Endothelial cell of umbilical vein (primary cell): Measurements from ENCODE around the gene FBXW7. TPM values are rescaled to one million over a fixed set of nuclear protein-coding genes. Genes with fewer than 3 reads are reported as not detected.

Experiments
- BruUV-seq: library from RNA; stranded (reverse); fragments of 400-500 nt; replicated peaks from 2 replicates; lab custom pipeline; 2021; lab: Mats Ljungman, UMichigan
- CTCF ChIA-PET: fragments of 300-600, 350-600 bp; sonication (Branson Sonifier 250); formaldehyde crosslinking; loops from one replicate; lab custom pipeline; 2021; ENCODE audit warnings: antibody characterized with exemption, inconsistent platforms; lab: Charles Lee
- POLR2A ChIA-PET: fragments of 300-600, 350-600 bp; sonication (Branson Sonifier 250); formaldehyde crosslinking; loops from one replicate; lab custom pipeline; 2021; ENCODE audit warnings: antibody characterized with exemption, inconsistent platforms; lab: Charles Lee
- DNase-seq: peaks from one replicate; pipeline ENCODE4 v3.0.0-alpha.2; 2011; ENCODE audit warnings: low read depth, low spot score
- FAIRE-seq: peaks from 2 replicates; lab custom pipeline; 2011; peaks lifted over from hg19 to GRCh38; lab: Jason Lieb, UNC
- H2AFZ ChIP-seq: 2 replicates; pipeline ENCODE4 v1.6.0; 2012; ENCODE audit warnings: low read depth, low read length, control low read depth, inconsistent platforms
- H3K27ac ChIP-seq: 2 replicates; pipeline ENCODE4 v1.5.1; 2011; ENCODE audit warnings: low read depth, mild to moderate bottlenecking, control low read depth, low read length, moderate library complexity; ENCODE audit not compliant: insufficient read depth
- H3K27me3 ChIP-seq, 2 experiments: 2 replicates each; pipeline versions ENCODE4 v1.6.0 to v1.6.1; 2011; ENCODE audit warnings: low read length in 2 of 2, mixed read lengths in 1 of 2; ENCODE audit not compliant: control insufficient read depth in 2 of 2, insufficient read depth in 2 of 2
- H3K36me3 ChIP-seq, 2 experiments: 2 replicates in 1 of 2; 3 replicates in 1 of 2; pipeline ENCODE4 v1.5.1; 2011; ENCODE audit warnings: low read length in 2 of 2, mild to moderate bottlenecking in 1 of 2, moderate library complexity in 1 of 2; ENCODE audit not compliant: control insufficient read depth in 2 of 2, insufficient read depth in 2 of 2; ENCODE audit errors: extremely low read depth in 1 of 2
- H3K4me1 ChIP-seq: 3 replicates; pipeline ENCODE4 v1.5.1; 2011; ENCODE audit warnings: mild to moderate bottlenecking, low read length; ENCODE audit not compliant: control insufficient read depth, insufficient read depth; ENCODE audit errors: extremely low read depth
- H3K4me2 ChIP-seq: 2 replicates; pipeline ENCODE4 v1.6.1; 2011; ENCODE audit warnings: low read length, control low read depth, mixed read lengths; ENCODE audit not compliant: insufficient read depth
- H3K4me3 ChIP-seq, 3 experiments: fragments of 200-600 bp in 1 of 3; sonication (generic), shearing (Covaris generic) in 1 of 3; replicated peaks in 1 of 3; 2 replicates each; pipeline ENCODE4 v1.5.1; 2011 to 2016; ENCODE audit warnings: control low read depth in 3 of 3, low read length in 3 of 3, mild to moderate bottlenecking in 2 of 3, inconsistent platforms in 1 of 3, low read depth in 1 of 3, moderate library complexity in 1 of 3; ENCODE audit not compliant: insufficient read depth in 1 of 3
- H3K79me2 ChIP-seq: 2 replicates; pipeline ENCODE4 v1.6.0; 2012; ENCODE audit warnings: low read length, inconsistent platforms; ENCODE audit not compliant: control insufficient read depth, insufficient read depth
- H3K9ac ChIP-seq: replicated peaks from 2 replicates; pipeline ENCODE3; 2011; ENCODE audit warnings: low read length, control low read depth; ENCODE audit not compliant: insufficient read depth; ENCODE audit errors: extremely low read depth
- H3K9me1 ChIP-seq: replicated peaks from 3 replicates; pipeline ENCODE4 v1.6.0; 2011; ENCODE audit warnings: mild to moderate bottlenecking, low read length; ENCODE audit not compliant: control insufficient read depth, insufficient read depth; ENCODE audit errors: extremely low read depth
- H3K9me3 ChIP-seq: replicated peaks from 2 replicates; pipeline ENCODE4 v1.5.1; 2012; ENCODE audit warnings: low read length, inconsistent platforms; ENCODE audit not compliant: control insufficient read depth, insufficient read depth
- H4K20me1 ChIP-seq: replicated peaks from 2 replicates; pipeline ENCODE3; 2011; ENCODE audit warnings: mild to moderate bottlenecking, low read length; ENCODE audit not compliant: control insufficient read depth, insufficient read depth; ENCODE audit errors: extremely low read depth
- EZH2 ChIP-seq: IDR thresholded peaks from 2 replicates; pipeline ENCODE4 v1.6.1; 2012; ENCODE audit warnings: borderline replicate concordance, low read depth, mild to moderate bottlenecking, moderate library complexity, low read length, inconsistent platforms; ENCODE audit not compliant: severe bottlenecking
- FOS ChIP-seq: IDR thresholded peaks from 2 replicates; pipeline ENCODE4 v1.6.1; 2011; ENCODE audit warnings: mild to moderate bottlenecking, low read length, moderate library complexity, borderline replicate concordance; ENCODE audit not compliant: insufficient read depth
- GATA2 ChIP-seq: IDR thresholded peaks from 2 replicates; pipeline ENCODE4 v1.7.0; 2011; ENCODE audit warnings: low read depth, mild to moderate bottlenecking, moderate library complexity, mixed read lengths, low read length; ENCODE audit not compliant: insufficient read length, insufficient read depth
- JUN ChIP-seq: IDR thresholded peaks from 2 replicates; pipeline ENCODE4 v1.6.1; 2011; ENCODE audit warnings: borderline replicate concordance, low read depth; ENCODE audit not compliant: insufficient read length, insufficient read depth
- MYC ChIP-seq: IDR thresholded peaks from one replicate; pipeline ENCODE4 v1.6.1; 2011; ENCODE audit warnings: mild to moderate bottlenecking, low read depth, low read length
- POLR2A ChIP-seq: IDR thresholded peaks from 2 replicates; pipeline ENCODE4 v1.6.1; 2012; ENCODE audit warnings: low read depth, mild to moderate bottlenecking, control low read depth, low read length
- POLR2AphosphoS5 ChIP-seq: IDR thresholded peaks from 2 replicates; pipeline ENCODE4 v1.6.1; 2012; ENCODE audit warnings: low read depth, mild to moderate bottlenecking, control low read depth, low read length, moderate library complexity; ENCODE audit not compliant: insufficient read depth
- dilution Hi-C: fragments of 300-500 bp; cut with MboI; formaldehyde crosslinking; loops from one replicate; pipeline ENCODE4 v1.15.0; 2019; ENCODE audit warnings: low sequenced_read_pairs; ENCODE audit not compliant: extremely low pct_ligation_motif_present
- intact Hi-C: fragments of 100-400 bp; cut with micrococcal nuclease; formaldehyde crosslinking; loops from one replicate; pipeline ENCODE4 v1.10.0; 2022
- polyA plus RNA-seq, 4 experiments: library from polyadenylated mRNA; depleted of rRNA in 3 of 4; stranded (reverse) in 3 of 4; unstranded in 1 of 4; fragments of >200 nt; gene quantifications; 2 replicates each; pipeline versions ENCODE4 v1.2.1 to v1.2.3, GENCODE V29; 2011 to 2012; ENCODE audit warnings: missing spikeins in 1 of 4
- total RNA-seq: library from RNA; stranded (reverse); gene quantifications from 2 replicates; pipeline ENCODE4 v1.2.3, GENCODE V29; 2021
- TF ChIP-seq, protein P1 (sequence below): IDR thresholded peaks from 2 replicates; pipeline ENCODE4 v1.6.1; 2011; ENCODE audit not compliant: insufficient read depth, insufficient read length
- TF ChIP-seq, protein P2 (sequence below), 2 donors: IDR thresholded peaks; 1 replicate in 1 of 2; 2 replicates in 1 of 2; pipeline ENCODE4 v1.5.1; 2011; ENCODE audit warnings: low read length in 2 of 2, mild to moderate bottlenecking in 2 of 2, moderate library complexity in 2 of 2, control low read depth in 1 of 2, inconsistent platforms in 1 of 2, low read depth in 1 of 2; ENCODE audit not compliant: insufficient read depth in 1 of 2; ENCODE audit errors: extremely low read depth in 1 of 2

Gene FBXW7
- total and polyA plus RNA-seq, 2 donors (not counting 3 experiments of a cell fraction or from before 2014, with no cell fraction given), result 7.0 to 28.1 TPM

GRCh38 chr4:152494020-152494419 is 41.9 kb downstream of the FBXW7 start:
- Histone ChIP-seq H3K9me3 (no peaks in the 10 kb centered on the region), H3K9ac (no peak overlapping the region), H3K9me1 (peaks cover 2% of the 10 kb centered on the region), H3K27ac (no peak overlapping the region), H3K4me3 (no peak overlapping the region), H2AFZ (no peak overlapping the region), H4K20me1 (peaks cover 5% of the 10 kb centered on the region), H3K36me3 (no peaks in the 10 kb centered on the region), H3K4me2 (no peak overlapping the region), H3K4me1 (no peaks in the 10 kb centered on the region), H3K27me3 (no peaks in the 10 kb centered on the region), H3K79me2 (peaks cover 71% of the 10 kb centered on the region)
- POLR2A ChIA-PET, result no interaction called here
- FAIRE-seq (no peak), DNase-seq (no peak)
- no TSS peak for BruUV-seq
- TF ChIP-seq POLR2AphosphoS5 (no peak), MYC (no peak), FOS (no peak), JUN (no peak), EZH2 (no peak), POLR2A (no peak), GATA2 (no peak)
- TF ChIP-seq, protein P1, sequence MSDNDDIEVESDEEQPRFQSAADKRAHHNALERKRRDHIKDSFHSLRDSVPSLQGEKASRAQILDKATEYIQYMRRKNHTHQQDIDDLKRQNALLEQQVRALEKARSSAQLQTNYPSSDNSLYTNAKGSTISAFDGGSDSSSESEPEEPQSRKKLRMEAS, result no peak
- TF ChIP-seq, protein P2, sequence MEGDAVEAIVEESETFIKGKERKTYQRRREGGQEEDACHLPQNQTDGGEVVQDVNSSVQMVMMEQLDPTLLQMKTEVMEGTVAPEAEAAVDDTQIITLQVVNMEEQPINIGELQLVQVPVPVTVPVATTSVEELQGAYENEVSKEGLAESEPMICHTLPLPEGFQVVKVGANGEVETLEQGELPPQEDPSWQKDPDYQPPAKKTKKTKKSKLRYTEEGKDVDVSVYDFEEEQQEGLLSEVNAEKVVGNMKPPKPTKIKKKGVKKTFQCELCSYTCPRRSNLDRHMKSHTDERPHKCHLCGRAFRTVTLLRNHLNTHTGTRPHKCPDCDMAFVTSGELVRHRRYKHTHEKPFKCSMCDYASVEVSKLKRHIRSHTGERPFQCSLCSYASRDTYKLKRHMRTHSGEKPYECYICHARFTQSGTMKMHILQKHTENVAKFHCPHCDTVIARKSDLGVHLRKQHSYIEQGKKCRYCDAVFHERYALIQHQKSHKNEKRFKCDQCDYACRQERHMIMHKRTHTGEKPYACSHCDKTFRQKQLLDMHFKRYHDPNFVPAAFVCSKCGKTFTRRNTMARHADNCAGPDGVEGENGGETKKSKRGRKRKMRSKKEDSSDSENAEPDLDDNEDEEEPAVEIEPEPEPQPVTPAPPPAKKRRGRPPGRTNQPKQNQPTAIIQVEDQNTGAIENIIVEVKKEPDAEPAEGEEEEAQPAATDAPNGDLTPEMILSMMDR (IDR thresholded peaks at IDR 0.05; ENCODE audit: extremely low read depth in 1 of 2, insufficient read depth in 1 of 2, low read depth in 1 of 2, low read length in 2 of 2), result no peak
- dilution Hi-C loops, result no loop called here
- intact Hi-C loops, result no loop called here
- CTCF ChIA-PET, result interaction anchor here (1.5 kb wide), 1 partner anchor 10 kb away, joined by 5 read pairs; no protein-coding TSS in a partner anchor
